Gastrocnemius medialis (tissue), 4 donors: ENCODE results near the gene ZNF497. TPM values are rescaled to one million over a fixed set of nuclear protein-coding genes. Genes with fewer than 3 reads are reported as not detected.

Experiments used
- ATAC-seq, 2 donors: fragments of 150-250 bp; one replicate each; pipeline ENCODE4 v1.9.1; 2016
- DNase-seq, 2 donors: peaks; one replicate each; pipeline ENCODE4 v3.0.0-alpha.2; 2019
- H3K27ac ChIP-seq, 4 donors: fragments of 200-600 bp; sonication (generic); 1 replicate in 1 of 4; 2 replicates in 3 of 4; pipeline ENCODE4 v1.5.1; 2016 to 2018; ENCODE audit warnings: mild to moderate bottlenecking in 2 of 4, moderate library complexity in 1 of 4
- H3K27me3 ChIP-seq, 3 donors: fragments of 200-600 bp; sonication (generic) in 2 of 3; 1 replicate in 1 of 3; 2 replicates in 2 of 3; pipeline versions ENCODE4 v1.5.1 to v1.6.0; 2016 to 2019; ENCODE audit warnings: mild to moderate bottlenecking in 1 of 3, moderate library complexity in 1 of 3
- H3K36me3 ChIP-seq, 2 donors: fragments of 200-600 bp; sonication (generic) in 1 of 2; one replicate each; pipeline ENCODE4 v1.5.1; 2017 to 2018
- H3K4me1 ChIP-seq, 2 donors: fragments of 200-600 bp; sonication (generic) in 1 of 2; one replicate each; pipeline ENCODE4 v1.5.1; 2016 to 2017; ENCODE audit warnings: mild to moderate bottlenecking in 2 of 2
- H3K4me3 ChIP-seq, 4 donors: fragments of 200-600 bp; sonication (generic) in 3 of 4; 1 replicate in 1 of 4; 2 replicates in 3 of 4; pipeline ENCODE4 v1.5.1; 2016 to 2019; ENCODE audit warnings: mild to moderate bottlenecking in 2 of 4
- H3K9me3 ChIP-seq, 3 donors: fragments of 200-600 bp; sonication (generic) in 2 of 3; 1 replicate in 1 of 3; 2 replicates in 2 of 3; pipeline ENCODE4 v1.5.1; 2016 to 2019
- POLR2A ChIP-seq, 2 donors: fragments of 450-650 bp; IDR thresholded peaks; one replicate each; pipeline ENCODE4 v1.6.1; 2017; ENCODE audit warnings: antibody characterized with exemption in 2 of 2, mild to moderate bottlenecking in 2 of 2, moderate library complexity in 2 of 2
- in situ Hi-C, 4 donors: fragments of 200-750 bp; cut with MboI; loops; one replicate each; pipeline versions ENCODE4 v1.15.0 to v1.8.0; 2017; ENCODE audit warnings: low sequenced_read_pairs in 4 of 4
- intact Hi-C: fragments of 100-400 bp; cut with DNase I; formaldehyde crosslinking; loops from one replicate; pipeline ENCODE4 v1.15.1; 2023; ENCODE audit warnings: low total_unique reads
- total RNA-seq, 4 donors: library from RNA; depleted of rRNA; stranded (reverse); fragments of >200 nt; gene quantifications; one replicate each; pipeline versions ENCODE4 v1.1.0 to v1.2.3, GENCODE V29; 2016
- TF ChIP-seq, protein P1 (sequence below), 5 experiments: fragments of 450-650 bp in 3 of 5; fragments of 200-600 bp in 2 of 5; sonication (generic) in 2 of 5; IDR thresholded peaks in 4 of 5; conservative IDR thresholded peaks in 1 of 5; 1 replicate in 4 of 5; 2 replicates in 1 of 5; pipeline ENCODE4 v1.5.1; 2016 to 2019; ENCODE audit warnings: antibody characterized with exemption in 5 of 5, mild to moderate bottlenecking in 3 of 5, moderate library complexity in 3 of 5

Gene ZNF497
- total RNA-seq, 4 donors from 2014 or later: 0.07 to 0.87 (median 0.36) TPM; not detected in 1

- no peak overlapping the region for H3K4me3 ChIP-seq
- H3K36me3 ChIP-seq: no peaks in the 10 kb centered on the region
- peaks cover 0 to 8% of the 10 kb centered on the region in 2 donors for H3K4me1 ChIP-seq
- DNase-seq: no peak
- no peak for ATAC-seq
- H3K27ac ChIP-seq: no peak overlapping the region
- TF ChIP-seq, protein P1, sequence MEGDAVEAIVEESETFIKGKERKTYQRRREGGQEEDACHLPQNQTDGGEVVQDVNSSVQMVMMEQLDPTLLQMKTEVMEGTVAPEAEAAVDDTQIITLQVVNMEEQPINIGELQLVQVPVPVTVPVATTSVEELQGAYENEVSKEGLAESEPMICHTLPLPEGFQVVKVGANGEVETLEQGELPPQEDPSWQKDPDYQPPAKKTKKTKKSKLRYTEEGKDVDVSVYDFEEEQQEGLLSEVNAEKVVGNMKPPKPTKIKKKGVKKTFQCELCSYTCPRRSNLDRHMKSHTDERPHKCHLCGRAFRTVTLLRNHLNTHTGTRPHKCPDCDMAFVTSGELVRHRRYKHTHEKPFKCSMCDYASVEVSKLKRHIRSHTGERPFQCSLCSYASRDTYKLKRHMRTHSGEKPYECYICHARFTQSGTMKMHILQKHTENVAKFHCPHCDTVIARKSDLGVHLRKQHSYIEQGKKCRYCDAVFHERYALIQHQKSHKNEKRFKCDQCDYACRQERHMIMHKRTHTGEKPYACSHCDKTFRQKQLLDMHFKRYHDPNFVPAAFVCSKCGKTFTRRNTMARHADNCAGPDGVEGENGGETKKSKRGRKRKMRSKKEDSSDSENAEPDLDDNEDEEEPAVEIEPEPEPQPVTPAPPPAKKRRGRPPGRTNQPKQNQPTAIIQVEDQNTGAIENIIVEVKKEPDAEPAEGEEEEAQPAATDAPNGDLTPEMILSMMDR (IDR thresholded peaks at IDR 0.05 in 4 of 5, conservative IDR thresholded peaks at IDR 0.05 in 1 of 5): no peak
- no peak for TF ChIP-seq POLR2A (IDR thresholded peaks at IDR 0.05)
- H3K27me3 ChIP-seq: peaks cover 2 to 23% (median 9%) of the 10 kb centered on the region in 3 donors
- H3K9me3 ChIP-seq: no peaks in the 10 kb centered on the region
- in situ Hi-C loops: no loop called here
- intact Hi-C loops: no loop called here
Measured at GRCh38 chr19:58357481-58358145, 4.9 kb downstream of the ZNF497 start.

DNA sequence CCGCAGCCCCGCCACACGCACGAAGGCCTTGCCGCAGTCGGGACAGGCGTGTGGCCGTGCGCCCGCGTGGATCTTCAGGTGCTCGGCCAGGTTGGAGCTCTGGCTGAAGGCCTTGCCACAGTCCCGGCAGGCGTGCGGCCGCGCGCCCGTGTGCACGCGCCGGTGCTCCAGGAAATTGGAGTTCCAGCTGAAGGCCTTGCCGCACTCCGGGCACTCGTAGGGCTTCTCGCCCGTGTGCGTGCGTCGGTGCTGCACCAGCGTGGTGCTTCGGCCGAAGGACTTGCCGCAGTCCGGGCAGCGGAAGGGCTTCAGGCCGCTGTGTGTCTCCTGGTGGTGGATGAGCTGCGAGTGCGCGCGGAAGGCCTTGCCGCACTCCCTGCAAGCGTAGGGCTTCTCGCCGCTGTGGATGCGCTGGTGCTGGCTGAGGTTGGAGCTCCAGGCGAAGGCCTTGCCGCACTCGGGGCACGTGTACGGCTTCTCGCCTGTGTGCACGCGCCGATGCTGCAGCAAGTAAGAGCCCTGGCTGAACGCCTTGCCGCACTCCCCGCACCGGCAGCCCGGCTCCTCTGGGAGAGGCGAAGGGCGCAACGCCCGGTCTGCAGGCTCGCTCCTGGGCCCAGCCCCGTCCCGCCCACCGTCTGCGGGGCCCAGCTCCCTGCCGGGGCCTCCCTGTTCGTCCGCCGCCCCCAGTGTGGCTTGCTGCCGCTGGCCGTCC, 5.6 kb downstream of the ZNF497 start:
- Histone ChIP-seq H3K9me3 (no peaks in the 10 kb centered on the region), H3K4me1 (peaks cover 0 to 7% of the 10 kb centered on the region in 2 donors), H3K27ac (no peak overlapping the region), H3K27me3 (peaks cover 2 to 23% (median 9%) of the 10 kb centered on the region in 3 donors), H3K36me3 (no peaks in the 10 kb centered on the region), H3K4me3 (peak overlapping the region; percentile 9 to 38 (median 32))
- DNase-seq: no peak
- ATAC-seq: no peak
- intact Hi-C loops: no loop called here
- in situ Hi-C loops: no loop called here
- TF ChIP-seq, protein P1 (IDR thresholded peaks at IDR 0.05 in 4 of 5, conservative IDR thresholded peaks at IDR 0.05 in 1 of 5): no peak
- no peak for TF ChIP-seq POLR2A (IDR thresholded peaks at IDR 0.05)

DNA sequence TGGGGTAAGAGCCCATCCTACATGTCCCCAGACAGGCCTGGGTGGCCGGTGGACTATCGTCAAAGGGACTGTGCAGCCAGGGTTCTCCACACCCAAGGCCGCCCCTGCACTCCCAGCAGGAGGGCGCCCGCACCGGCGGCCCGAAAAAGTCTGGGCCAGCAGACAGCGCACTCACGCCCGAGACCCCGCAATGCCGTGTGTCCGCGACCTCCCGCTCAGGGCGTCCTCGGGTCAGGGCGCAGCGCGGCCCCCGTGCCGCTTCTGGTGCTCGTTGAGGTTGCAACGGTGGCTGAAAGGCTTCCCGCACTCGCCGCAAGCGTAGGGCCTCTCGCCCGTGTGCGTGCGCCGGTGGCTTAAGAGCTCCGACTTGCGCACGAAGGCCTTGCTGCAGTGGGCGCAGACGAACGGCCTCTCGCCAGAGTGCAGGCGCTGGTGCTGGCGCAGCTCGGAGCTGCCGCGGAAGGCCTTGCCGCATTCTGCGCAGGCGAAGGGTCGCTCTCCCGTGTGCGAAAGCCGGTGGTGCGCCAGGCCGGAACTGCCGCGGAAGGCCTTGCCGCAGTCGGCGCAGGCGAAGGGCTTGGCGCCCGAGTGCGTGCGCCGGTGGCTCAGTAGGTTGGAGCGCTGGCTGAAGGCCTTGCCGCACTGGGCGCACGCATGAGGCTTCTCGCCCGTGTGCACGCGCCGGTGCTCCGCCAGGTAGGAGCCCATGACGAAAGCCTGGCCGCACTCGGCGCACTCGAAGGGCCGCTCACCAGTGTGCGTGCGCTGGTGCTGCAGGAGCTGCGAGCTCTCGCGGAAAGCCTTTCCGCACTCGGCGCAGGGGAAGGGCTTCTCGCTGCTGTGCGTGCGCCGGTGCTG, 6.4 kb downstream of the ZNF497 start:
- H3K36me3 ChIP-seq: no peaks in the 10 kb centered on the region
- H3K27ac ChIP-seq: no peak overlapping the region
- H3K27me3 ChIP-seq: peaks cover 2 to 25% (median 10%) of the 10 kb centered on the region in 3 donors
- DNase-seq (no peak), ATAC-seq (no peak)
- peak overlapping the region; percentile 9 to 38 (median 32) for H3K4me3 ChIP-seq
- no peaks in the 10 kb centered on the region for H3K9me3 ChIP-seq
- in situ Hi-C loops: no loop called here
- TF ChIP-seq, protein P1 (IDR thresholded peaks at IDR 0.05 in 4 of 5, conservative IDR thresholded peaks at IDR 0.05 in 1 of 5): no peak
- H3K4me1 ChIP-seq: no peaks in the 10 kb centered on the region
- intact Hi-C loops: no loop called here

- in situ Hi-C loops: no loop called here
- no peaks in the 10 kb centered on the region for H3K36me3 ChIP-seq
- no peak for DNase-seq
- H3K27me3 ChIP-seq: peaks cover 2 to 32% (median 17%) of the 10 kb centered on the region in 3 donors
- H3K4me3 ChIP-seq: no peak overlapping the region
- H3K9me3 ChIP-seq: no peaks in the 10 kb centered on the region
- no peak for TF ChIP-seq POLR2A (IDR thresholded peaks at IDR 0.05)
- TF ChIP-seq, protein P1 (IDR thresholded peaks at IDR 0.05 in 4 of 5, conservative IDR thresholded peaks at IDR 0.05 in 1 of 5): no peak
- H3K27ac ChIP-seq: no peak overlapping the region
- no peaks in the 10 kb centered on the region for H3K4me1 ChIP-seq
- intact Hi-C loops: no loop called here
- no peak for ATAC-seq
Measured at GRCh38 chr19:58355215-58355796, 7.2 kb downstream of the ZNF497 start.
